ENCODE measurements around the gene CLDND1.

DNA sequence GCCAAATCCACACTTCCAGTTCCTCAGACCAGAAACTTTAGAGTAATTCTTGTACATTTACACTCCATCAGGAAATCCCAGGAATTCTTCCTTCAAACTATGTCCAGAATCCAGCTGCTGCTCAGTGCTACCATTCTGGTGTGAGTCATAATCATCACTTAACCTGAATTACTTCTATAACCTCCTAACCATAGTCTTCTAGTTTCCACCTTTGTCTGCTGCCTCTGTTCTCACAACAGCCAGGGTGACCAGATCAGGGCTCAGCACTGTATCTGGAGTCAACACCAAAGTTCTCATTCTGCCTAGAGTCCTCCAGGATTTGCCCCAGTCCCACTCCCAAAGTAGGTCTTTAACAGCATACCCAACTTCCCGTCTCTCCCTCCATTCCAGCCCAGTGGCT, 3.4 kb downstream of the CLDND1 start:
- TF ChIP-seq, protein P1, sequence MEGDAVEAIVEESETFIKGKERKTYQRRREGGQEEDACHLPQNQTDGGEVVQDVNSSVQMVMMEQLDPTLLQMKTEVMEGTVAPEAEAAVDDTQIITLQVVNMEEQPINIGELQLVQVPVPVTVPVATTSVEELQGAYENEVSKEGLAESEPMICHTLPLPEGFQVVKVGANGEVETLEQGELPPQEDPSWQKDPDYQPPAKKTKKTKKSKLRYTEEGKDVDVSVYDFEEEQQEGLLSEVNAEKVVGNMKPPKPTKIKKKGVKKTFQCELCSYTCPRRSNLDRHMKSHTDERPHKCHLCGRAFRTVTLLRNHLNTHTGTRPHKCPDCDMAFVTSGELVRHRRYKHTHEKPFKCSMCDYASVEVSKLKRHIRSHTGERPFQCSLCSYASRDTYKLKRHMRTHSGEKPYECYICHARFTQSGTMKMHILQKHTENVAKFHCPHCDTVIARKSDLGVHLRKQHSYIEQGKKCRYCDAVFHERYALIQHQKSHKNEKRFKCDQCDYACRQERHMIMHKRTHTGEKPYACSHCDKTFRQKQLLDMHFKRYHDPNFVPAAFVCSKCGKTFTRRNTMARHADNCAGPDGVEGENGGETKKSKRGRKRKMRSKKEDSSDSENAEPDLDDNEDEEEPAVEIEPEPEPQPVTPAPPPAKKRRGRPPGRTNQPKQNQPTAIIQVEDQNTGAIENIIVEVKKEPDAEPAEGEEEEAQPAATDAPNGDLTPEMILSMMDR (IDR thresholded peaks at IDR 0.05 in 2 of 3, conservative IDR thresholded peaks at IDR 0.05 in 1 of 3; ENCODE audit: borderline replicate concordance in 1 of 3, insufficient read depth in 1 of 3, low read depth in 2 of 3, low read length in 2 of 3): no peak
- TF ChIP-seq EZH2phosphoT487 (IDR thresholded peaks at IDR 0.05; ENCODE audit: borderline replicate concordance): no peak
